SU-DHL-6 (cell line): ENCODE results near the gene PTH2.

Source experiments
- H2AFZ ChIP-seq: fragments of 200-600 bp; sonication (generic); 2 replicates; pipeline ENCODE4 v1.6.1; 2014; ENCODE audit warnings: low read depth, mild to moderate bottlenecking, moderate library complexity, mixed read lengths, antibody characterized with exemption, low read length; ENCODE audit not compliant: severe bottlenecking
- H3F3A ChIP-seq: fragments of 200-600 bp; shearing (Covaris generic); 2 replicates; pipeline ENCODE4 v1.6.0; 2016; ENCODE audit warnings: antibody characterized with exemption, mild to moderate bottlenecking; ENCODE audit not compliant: insufficient read depth
- H3K27ac ChIP-seq: fragments of 200-600 bp; sonication (generic); 2 replicates; pipeline ENCODE4 v1.5.1; 2016; ENCODE audit warnings: low read depth, mild to moderate bottlenecking, low read length, moderate library complexity, mixed read lengths
- H3K27me3 ChIP-seq: fragments of 200-600 bp; sonication (generic), shearing (Covaris generic); 2 replicates; pipeline ENCODE4 v1.6.0; 2014; ENCODE audit warnings: mild to moderate bottlenecking, low read length
- H3K36me3 ChIP-seq: fragments of 200-600 bp; sonication (generic); 2 replicates; pipeline ENCODE4 v1.6.1; 2014; ENCODE audit warnings: mild to moderate bottlenecking, low read length, mixed read lengths
- H3K4me2 ChIP-seq: fragments of 300-600, 200-600 bp; shearing (Covaris generic), sonication (generic); 2 replicates; pipeline ENCODE4 v1.6.0; 2014; ENCODE audit warnings: low read length, low read depth, mild to moderate bottlenecking; ENCODE audit not compliant: poor library complexity, severe bottlenecking
- H3K4me3 ChIP-seq: fragments of 200-600 bp; sonication (generic); 2 replicates; pipeline ENCODE4 v1.5.1; 2014; ENCODE audit warnings: antibody characterized with exemption, low read length, mild to moderate bottlenecking, mixed read lengths; ENCODE audit not compliant: insufficient read depth, poor library complexity, severe bottlenecking
- H3K79me2 ChIP-seq: fragments of 200-600 bp; sonication (generic); 2 replicates; pipeline ENCODE4 v1.6.1; 2014; ENCODE audit warnings: mild to moderate bottlenecking, low read length, moderate library complexity; ENCODE audit not compliant: insufficient read depth
- H3K9ac ChIP-seq: fragments of 200-600 bp; sonication (generic); 2 replicates; pipeline ENCODE4 v1.7.0; 2014; ENCODE audit warnings: mild to moderate bottlenecking, low read length
- H3K9me2 ChIP-seq: fragments of 200-600 bp; sonication (generic); replicated peaks from 2 replicates; pipeline ENCODE4 v1.6.1; 2014; ENCODE audit warnings: low read length; ENCODE audit not compliant: insufficient read depth
- H3K9me3 ChIP-seq: fragments of 200-600 bp; sonication (generic); 2 replicates; pipeline ENCODE4 v1.6.1; 2014; ENCODE audit warnings: low read length, mixed read lengths; ENCODE audit not compliant: insufficient read depth
- H4K20me1 ChIP-seq: fragments of 200-600 bp; sonication (generic); 2 replicates; pipeline ENCODE4 v1.6.1; 2014; ENCODE audit warnings: low read depth, mild to moderate bottlenecking, antibody characterized with exemption, low read length, moderate library complexity, mixed read lengths
- EZH2phosphoT487 ChIP-seq: fragments of 200-600 bp; sonication (generic), shearing (Covaris generic); conservative IDR thresholded peaks from 2 replicates; pipeline ENCODE4 v1.6.1; 2018; ENCODE audit warnings: mild to moderate bottlenecking, antibody characterized with exemption, low read length, moderate library complexity, mixed read lengths
- TF ChIP-seq, protein P1 (sequence below): fragments of 200-600 bp; sonication (generic); IDR thresholded peaks from one replicate; pipeline ENCODE4 v1.5.1; 2017; ENCODE audit warnings: antibody characterized with exemption, mild to moderate bottlenecking, low read length, moderate library complexity; ENCODE audit not compliant: insufficient read depth, poor library complexity, severe bottlenecking

The PTH2 gene

DNA sequence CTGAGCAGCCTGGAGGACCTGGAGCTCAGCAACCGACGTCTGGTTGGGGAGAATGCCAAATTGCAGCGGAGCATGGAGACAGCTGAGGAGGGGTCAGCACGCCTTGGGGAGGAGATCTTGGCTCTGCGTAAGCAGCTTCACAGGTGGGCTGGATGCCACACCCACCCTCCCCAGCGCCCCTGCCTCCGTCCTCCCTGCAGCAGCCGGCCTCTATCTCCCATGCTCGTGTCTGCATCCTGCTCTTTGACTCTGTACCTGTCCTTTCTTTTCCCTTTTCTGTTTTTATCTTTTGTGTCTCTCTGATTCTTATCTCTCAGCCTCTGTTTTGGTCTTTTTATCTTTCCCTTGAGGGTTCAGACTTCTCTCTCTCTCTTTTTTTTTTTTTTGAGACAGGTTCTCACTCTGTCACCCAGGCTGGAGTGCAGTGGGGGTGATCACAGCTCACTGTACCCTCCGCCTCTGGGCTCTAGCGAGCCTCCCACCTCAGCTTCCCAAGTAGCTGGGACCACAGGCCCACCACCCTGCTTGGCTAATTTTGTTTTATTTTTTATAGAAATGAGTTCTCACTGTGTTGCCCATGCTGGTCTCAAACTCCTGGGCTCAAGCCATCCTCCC lies 25.1 kb downstream of the PTH2 start:
- H3F3A ChIP-seq = no peaks in the 10 kb centered on the region
- H3K36me3 ChIP-seq = no peaks in the 10 kb centered on the region
- H3K4me2 ChIP-seq = no peak overlapping the region
- no peak overlapping the region for H3K4me3 ChIP-seq
- H3K9ac ChIP-seq = no peak overlapping the region
- no peaks in the 10 kb centered on the region for H3K27me3 ChIP-seq
- TF ChIP-seq EZH2phosphoT487 = no peak
- TF ChIP-seq, protein P1, sequence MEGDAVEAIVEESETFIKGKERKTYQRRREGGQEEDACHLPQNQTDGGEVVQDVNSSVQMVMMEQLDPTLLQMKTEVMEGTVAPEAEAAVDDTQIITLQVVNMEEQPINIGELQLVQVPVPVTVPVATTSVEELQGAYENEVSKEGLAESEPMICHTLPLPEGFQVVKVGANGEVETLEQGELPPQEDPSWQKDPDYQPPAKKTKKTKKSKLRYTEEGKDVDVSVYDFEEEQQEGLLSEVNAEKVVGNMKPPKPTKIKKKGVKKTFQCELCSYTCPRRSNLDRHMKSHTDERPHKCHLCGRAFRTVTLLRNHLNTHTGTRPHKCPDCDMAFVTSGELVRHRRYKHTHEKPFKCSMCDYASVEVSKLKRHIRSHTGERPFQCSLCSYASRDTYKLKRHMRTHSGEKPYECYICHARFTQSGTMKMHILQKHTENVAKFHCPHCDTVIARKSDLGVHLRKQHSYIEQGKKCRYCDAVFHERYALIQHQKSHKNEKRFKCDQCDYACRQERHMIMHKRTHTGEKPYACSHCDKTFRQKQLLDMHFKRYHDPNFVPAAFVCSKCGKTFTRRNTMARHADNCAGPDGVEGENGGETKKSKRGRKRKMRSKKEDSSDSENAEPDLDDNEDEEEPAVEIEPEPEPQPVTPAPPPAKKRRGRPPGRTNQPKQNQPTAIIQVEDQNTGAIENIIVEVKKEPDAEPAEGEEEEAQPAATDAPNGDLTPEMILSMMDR = no peak
- no peaks in the 10 kb centered on the region for H3K9me3 ChIP-seq
- H2AFZ ChIP-seq = no peak overlapping the region
- no peaks in the 10 kb centered on the region for H3K79me2 ChIP-seq
- H3K9me2 ChIP-seq = no peaks in the 10 kb centered on the region
- no peaks in the 10 kb centered on the region for H4K20me1 ChIP-seq
- no peak overlapping the region for H3K27ac ChIP-seq

DNA sequence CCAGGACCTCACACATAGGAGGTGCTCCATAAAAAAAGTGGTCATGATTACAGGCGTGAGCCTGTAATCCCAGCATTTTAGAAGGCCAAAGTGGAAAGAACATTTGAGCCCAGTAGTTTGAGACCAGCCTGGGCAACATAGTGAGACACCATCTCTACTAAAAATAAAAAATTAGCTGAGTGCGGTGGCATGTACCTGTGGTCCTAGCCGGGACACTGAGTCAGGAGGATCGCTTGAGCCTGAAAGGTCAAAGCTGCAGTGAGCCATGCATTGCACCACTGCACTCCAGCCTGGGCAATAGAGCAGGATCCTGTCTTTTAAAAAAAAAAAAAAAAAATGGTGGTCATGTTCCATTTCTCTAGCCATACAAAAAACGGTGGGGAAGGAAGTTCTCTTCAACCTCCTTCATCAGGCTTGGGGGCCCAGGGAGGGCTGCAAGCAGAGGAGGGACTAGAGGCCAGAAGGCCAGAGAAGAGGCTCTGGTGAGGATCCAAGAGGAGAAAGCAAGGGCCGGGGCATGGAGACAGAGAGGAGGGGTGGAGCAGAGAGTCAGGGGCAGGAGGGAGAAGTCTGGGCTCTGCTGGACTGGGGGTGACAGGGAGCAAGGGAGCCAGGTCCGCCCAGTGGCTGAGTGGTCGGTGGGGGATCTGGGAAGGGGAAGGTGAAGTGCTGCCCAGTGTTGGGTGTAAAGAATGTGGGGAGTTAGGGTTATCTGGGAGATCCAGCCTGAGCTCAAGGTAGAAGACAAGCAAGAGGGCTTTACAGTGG lies 26.3 kb downstream of the PTH2 start:
- Histone ChIP-seq H3K27me3 (no peaks in the 10 kb centered on the region), H3K36me3 (no peaks in the 10 kb centered on the region), H3K9me2 (no peaks in the 10 kb centered on the region), H3K27ac (no peak overlapping the region), H3K79me2 (no peaks in the 10 kb centered on the region), H3F3A (no peaks in the 10 kb centered on the region), H3K4me2 (no peak overlapping the region), H2AFZ (no peak overlapping the region), H3K9ac (no peak overlapping the region), H3K9me3 (no peaks in the 10 kb centered on the region), H4K20me1 (no peaks in the 10 kb centered on the region), H3K4me3 (no peak overlapping the region)
- TF ChIP-seq, protein P1 = no peak
- no peak for TF ChIP-seq EZH2phosphoT487

DNA sequence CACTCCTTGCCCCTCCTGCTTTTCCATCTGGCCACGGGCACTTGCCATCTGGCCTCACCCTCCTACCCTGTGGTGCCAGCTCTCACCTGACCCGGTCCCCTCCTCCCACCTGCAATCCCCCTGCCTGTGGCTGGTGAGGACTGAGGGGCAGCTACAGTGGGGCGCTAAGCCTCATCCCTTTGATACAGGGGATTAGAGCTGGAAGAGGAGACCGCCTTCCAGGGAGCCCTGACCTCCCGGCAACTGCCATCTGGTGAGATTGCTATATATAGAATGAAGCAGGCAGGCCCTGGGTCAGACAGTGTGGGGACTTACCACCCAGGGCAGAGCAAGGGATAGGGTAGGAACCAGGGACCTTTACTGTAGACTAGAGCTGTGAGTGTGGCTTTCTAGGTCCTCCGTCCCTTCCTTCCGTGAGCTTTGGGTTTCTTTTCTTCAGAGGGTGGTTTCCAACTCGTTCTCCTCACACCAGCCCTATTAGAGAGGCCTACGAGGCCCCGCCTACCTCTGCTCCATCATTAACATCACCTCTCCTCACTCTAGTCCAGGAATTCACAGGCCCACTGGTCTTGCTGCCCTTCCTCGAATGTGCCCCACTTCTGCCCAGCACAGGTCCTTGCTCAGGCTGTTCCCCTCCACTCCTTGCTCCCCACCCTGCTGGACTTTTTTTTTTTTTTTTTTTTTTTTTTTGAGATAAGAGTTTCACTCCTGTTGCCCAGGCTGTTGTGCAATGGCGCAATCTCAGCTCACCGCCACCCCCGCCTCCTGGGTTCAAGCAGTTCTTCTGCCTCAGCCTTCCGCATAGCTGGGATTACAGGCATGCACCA lies 27.4 kb downstream of the PTH2 start:
- H3K79me2 ChIP-seq = no peaks in the 10 kb centered on the region
- peaks cover 4% of the 10 kb centered on the region; the same call in 1 of the 2 replicates for H3F3A ChIP-seq
- H3K9ac ChIP-seq = no peak overlapping the region
- TF ChIP-seq, protein P1 = no peak
- TF ChIP-seq EZH2phosphoT487 = no peak
- H3K27me3 ChIP-seq = no peaks in the 10 kb centered on the region
- no peak overlapping the region for H2AFZ ChIP-seq
- H3K9me3 ChIP-seq = no peaks in the 10 kb centered on the region
- H3K4me3 ChIP-seq = no peak overlapping the region
- no peaks in the 10 kb centered on the region for H3K36me3 ChIP-seq
- no peaks in the 10 kb centered on the region for H4K20me1 ChIP-seq
- H3K27ac ChIP-seq = no peak overlapping the region
- H3K9me2 ChIP-seq = no peaks in the 10 kb centered on the region
- H3K4me2 ChIP-seq = no peak overlapping the region
